HepG2 (cell line): Measurements from ENCODE around the gene YIF1B.

Experiments
- ATF3 ChIP-seq: sonication (generic); formaldehyde crosslinking; IDR thresholded peaks from 2 replicates; pipeline ENCODE4 v1.4.0; 2020; ENCODE audit warnings: missing genetic modification reagents
- CTCF ChIP-seq: sonication (generic); formaldehyde crosslinking; IDR thresholded peaks from 2 replicates; pipeline ENCODE4 v1.5.0; 2020; ENCODE audit warnings: mild to moderate bottlenecking, missing genetic modification reagents, moderate library complexity
- ELF1 ChIP-seq: sonication (generic); formaldehyde crosslinking; IDR thresholded peaks from 2 replicates; pipeline ENCODE4 v1.4.0; 2020; ENCODE audit warnings: missing genetic modification reagents
- HIVEP1 ChIP-seq: sonication (generic); formaldehyde crosslinking; IDR thresholded peaks from 2 replicates; pipeline ENCODE4 v1.4.0; 2020; ENCODE audit warnings: mild to moderate bottlenecking, missing genetic modification reagents
- KLF9 ChIP-seq: IDR thresholded peaks from 2 replicates; pipeline ENCODE4 v1.6.1; 2016; ENCODE audit warnings: low read depth
- PCBP1 ChIP-seq: fragments of 200-400 bp; formaldehyde crosslinking; IDR thresholded peaks from 2 replicates; pipeline ENCODE4 v1.6.1; 2017; ENCODE audit warnings: mild to moderate bottlenecking, low read depth, low read length, borderline replicate concordance
- RAD21 ChIP-seq: fragments of 450-650 bp; formaldehyde crosslinking; IDR thresholded peaks from 2 replicates; pipeline ENCODE4 v1.5.0; 2020; ENCODE audit warnings: mild to moderate bottlenecking
- ZBED4 ChIP-seq: sonication (generic); formaldehyde crosslinking; IDR thresholded peaks from 2 replicates; pipeline ENCODE4 v1.4.0; 2020; ENCODE audit warnings: missing genetic modification reagents, borderline replicate concordance
- ZNF274 ChIP-seq: sonication (generic); formaldehyde crosslinking; IDR thresholded peaks from 2 replicates; pipeline ENCODE4 v1.5.1; 2020; ENCODE audit warnings: mild to moderate bottlenecking, missing genetic modification reagents
- ZNF431 ChIP-seq: sonication (generic); formaldehyde crosslinking; IDR thresholded peaks from 2 replicates; pipeline ENCODE4 v1.9.0; 2022; ENCODE audit warnings: missing genetic modification reagents, low read depth, mild to moderate bottlenecking, borderline replicate concordance
- ZNF512 ChIP-seq: sonication (generic); formaldehyde crosslinking; IDR thresholded peaks from 2 replicates; pipeline ENCODE4 v1.4.0; 2020; ENCODE audit warnings: mild to moderate bottlenecking, missing genetic modification reagents
- ZSCAN5A ChIP-seq: sonication (generic); formaldehyde crosslinking; IDR thresholded peaks from 2 replicates; pipeline ENCODE4 v1.8.0; 2022; ENCODE audit warnings: mild to moderate bottlenecking, missing genetic modification reagents, borderline replicate concordance

GRCh38 chr19:38308006-38308766, 7.6 kb downstream of the YIF1B start:
- no peak for TF ChIP-seq PCBP1
- no peak for TF ChIP-seq HIVEP1
- no peak for TF ChIP-seq ZSCAN5A (CRISPR knock-in tag)
- no peak for TF ChIP-seq ZNF512
- TF ChIP-seq RAD21 (CRISPR knock-in tag) = no peak
- no peak for TF ChIP-seq ZBED4 (CRISPR knock-in tag)
- TF ChIP-seq ZNF431 (CRISPR knock-in tag) = no peak
- TF ChIP-seq ATF3 = no peak
- no peak for TF ChIP-seq CTCF
- no peak for TF ChIP-seq ZNF274 (CRISPR knock-in tag)
- TF ChIP-seq KLF9 (CRISPR knock-in tag) = no peak
- no peak for TF ChIP-seq ELF1 (CRISPR knock-in tag)
